DLD1 (cell line): ENCODE data around the gene C1QTNF6.

Source experiments
- in situ Hi-C: cut with HindIII; loops from 2 replicates; pipeline ENCODE4 v1.10.0; 2017; ENCODE audit warnings: low sequenced_read_pairs

Gene C1QTNF6

DNA sequence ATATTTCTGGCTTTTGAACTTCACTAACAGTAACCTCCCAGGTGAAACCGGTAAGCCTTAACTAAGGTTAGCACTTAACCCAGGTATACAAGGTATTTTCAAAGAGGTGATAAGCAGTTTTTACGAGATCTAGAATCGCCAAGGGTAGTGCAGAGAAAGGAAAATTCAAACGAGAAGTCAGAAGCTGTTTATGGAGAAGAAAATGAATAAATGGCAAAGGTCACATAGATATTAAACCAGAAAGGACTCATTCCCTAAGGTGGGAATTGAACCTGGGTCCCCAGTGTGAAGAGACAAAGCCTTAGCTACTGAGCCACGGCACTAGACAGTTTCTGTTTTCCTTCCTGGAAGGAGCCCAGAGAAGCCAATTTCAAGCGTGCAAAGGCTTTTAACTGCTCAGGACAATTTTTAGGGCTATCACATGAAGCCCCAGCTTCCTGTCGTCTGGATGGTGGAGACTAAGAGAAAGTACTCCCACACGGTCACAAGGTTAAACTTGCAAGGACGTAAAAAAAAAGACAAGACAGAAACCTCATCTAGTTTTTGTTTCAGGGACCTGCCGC is 5.7 kb upstream of the C1QTNF6 start:
- in situ Hi-C loops: no loop called here

DNA sequence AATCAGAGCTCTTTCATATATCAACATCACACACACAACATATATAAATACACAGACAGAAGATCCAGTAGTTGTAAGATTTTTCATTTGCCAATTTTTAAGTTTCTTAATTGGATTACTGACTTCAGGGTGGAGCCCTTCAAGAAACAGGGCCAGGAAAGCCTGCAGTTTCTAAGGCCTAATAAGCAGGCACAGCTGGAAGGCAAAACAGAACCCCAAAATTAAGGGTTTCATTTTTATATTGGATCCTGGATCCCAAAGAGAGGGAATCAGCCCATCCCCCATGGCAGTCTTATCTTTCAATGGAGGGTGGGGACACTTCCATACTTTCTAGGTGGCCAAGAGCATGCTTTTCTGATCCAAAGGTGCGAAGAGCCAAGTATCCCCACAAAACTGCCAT is 4.7 kb upstream of the C1QTNF6 start:
- in situ Hi-C loops: no loop called here

- in situ Hi-C loops: no loop called here
These were observed 4.2 kb upstream of the C1QTNF6 start for GRCh38 chr22:37192204-37192603.

DNA sequence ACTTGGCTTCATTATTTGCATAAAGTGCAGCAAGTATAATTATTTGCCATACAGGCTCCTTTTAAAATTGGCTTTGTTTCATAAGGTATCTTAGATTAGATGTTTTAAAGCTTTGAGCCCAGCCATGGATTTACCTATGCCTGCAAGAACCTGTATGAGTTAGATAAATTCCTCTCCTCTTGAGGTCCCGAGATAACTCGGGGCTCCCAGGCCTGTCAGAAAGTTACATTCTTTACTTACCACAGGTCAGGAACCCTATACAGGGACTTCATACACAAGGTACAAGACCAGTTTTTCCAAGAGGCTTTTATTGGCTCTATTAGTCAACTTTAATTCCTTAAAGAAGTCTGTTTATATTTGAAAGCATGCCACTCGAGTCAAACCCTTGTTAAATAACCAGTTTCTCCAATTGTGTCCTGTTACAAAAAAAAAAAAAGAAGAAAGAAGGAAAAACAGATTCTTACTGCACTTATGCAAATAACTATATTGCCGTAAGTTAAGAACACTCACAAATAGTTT is 2.3 kb upstream of the C1QTNF6 start:
- in situ Hi-C loops: no loop called here

DNA sequence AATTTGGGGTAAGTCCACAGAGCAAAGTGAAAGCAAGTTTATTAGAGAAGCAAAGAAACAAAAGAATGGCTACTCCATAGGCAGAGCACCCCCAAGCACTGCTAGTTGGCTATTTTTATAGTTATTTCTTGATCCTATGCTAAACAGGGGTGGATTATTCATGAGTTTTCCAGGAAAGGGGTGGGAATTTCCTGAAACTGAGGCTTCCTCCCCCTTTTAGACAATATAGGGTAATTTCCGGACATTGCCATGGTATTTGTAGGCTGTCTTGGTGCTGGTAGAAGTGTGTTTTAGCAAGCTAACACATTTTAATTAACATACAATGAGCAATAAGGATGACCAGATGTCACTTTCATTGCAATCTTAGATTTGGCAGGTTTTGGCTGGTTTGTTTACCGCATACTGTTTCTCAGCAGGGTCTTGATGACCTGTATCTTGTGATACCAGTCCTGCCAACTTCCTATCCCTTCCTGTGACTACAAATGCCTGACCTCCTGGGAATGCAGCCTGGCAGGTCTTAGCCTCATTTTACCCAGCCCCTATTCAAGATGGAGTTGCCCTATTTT is 937 bp upstream of the C1QTNF6 start:
- in situ Hi-C loops: loop anchor here (5.0 to 10.0 kb wide), 2 partner anchors 73 to 134 kb away; partner anchors contain the start of gene KCTD17

DNA sequence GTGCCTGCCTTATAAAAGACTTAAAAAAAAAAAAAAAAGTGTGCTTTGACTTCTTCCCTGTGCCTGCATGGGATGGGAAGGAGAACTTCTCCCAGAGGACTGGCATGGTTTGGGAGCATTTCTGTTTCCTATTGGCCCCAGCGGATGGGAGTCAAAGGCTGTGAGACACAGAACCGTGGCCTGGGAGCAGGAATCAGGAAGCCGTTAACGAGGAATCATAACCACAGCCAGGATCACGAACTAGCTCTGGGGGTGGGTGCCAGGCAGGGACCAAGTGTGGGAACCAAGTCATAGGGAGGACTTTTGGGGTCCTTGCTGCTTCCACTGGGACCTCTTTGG is 526 bp downstream of the C1QTNF6 start:
- in situ Hi-C loops: loop anchor here (5.0 to 10.0 kb wide), 2 partner anchors 75 to 133 kb away; partner anchors contain the start of gene KCTD17

DNA sequence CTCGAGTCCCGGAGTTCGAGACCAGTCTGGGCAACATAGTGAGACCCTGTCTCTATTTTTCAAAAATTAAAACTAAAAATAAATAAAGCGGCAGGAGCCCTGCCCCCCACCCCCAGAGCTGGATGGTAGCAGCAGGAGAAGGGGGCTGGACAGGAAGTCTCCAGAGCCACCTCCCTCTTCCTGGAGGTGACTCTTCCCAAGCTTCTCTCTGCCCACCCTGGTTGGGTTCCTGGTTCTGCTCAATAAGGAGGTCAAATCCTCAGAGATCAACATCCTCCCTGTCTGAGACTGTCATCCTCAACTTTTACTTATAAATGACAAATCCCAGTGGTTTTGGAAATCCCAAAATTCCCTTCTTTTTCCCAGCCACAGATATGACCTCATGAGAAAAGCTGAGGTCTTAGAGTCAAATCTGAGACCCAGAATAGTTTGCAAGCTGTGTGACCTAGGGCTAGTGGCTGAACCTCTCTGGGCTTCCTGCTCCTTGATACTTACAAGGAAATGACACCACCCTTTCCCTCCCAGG is 987 bp downstream of the C1QTNF6 start:
- in situ Hi-C loops: loop anchor here (5.0 to 10.0 kb wide), 2 partner anchors 75 to 132 kb away; partner anchors contain the start of gene KCTD17

GRCh38 chr22:37186228-37186996 is 1.6 kb downstream of the C1QTNF6 start:
- in situ Hi-C loops: loop anchor here (5.0 to 10.0 kb wide), 2 partner anchors 76 to 132 kb away; partner anchors contain the start of gene KCTD17

DNA sequence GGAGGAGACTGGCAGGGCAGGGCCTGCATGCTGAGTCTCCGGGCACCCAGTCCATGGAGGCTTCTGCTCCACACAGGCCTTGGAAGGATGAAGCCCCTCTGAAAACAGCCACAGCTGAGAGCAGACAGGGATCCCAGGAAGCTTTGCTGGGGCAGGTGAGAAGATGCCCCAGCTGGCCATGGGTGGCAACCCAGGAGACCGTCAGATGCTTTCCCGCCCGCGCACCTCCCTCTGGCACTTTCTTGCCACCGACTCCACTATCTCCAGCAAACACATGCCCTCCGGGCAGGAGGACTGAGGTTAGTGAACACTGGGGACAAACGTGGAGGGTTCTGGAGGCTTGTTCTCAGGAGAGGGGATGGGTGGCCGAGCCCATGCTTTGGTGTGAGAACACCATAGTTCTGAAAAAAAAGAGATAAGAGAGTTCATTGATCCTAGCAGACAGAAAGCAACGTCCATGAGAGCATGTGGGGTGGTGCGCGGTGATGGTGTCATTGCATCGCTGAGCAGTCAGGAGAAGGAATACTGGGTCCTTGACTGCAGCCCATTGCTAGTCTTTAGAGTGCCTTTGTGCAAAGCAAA is 2.3 kb downstream of the C1QTNF6 start:
- in situ Hi-C loops: loop anchor here (5.0 to 10.0 kb wide), 2 partner anchors 77 to 131 kb away; partner anchors contain the start of gene KCTD17

GRCh38 chr22:37184816-37185541 is 3.1 kb downstream of the C1QTNF6 start:
- in situ Hi-C loops: loop anchor here (5.0 to 10.0 kb wide), 2 partner anchors 77 to 130 kb away; partner anchors contain the start of gene KCTD17

GRCh38 chr22:37184380-37184755 is 3.7 kb downstream of the C1QTNF6 start:
- in situ Hi-C loops: loop anchor here (10.0 kb wide), 1 partner anchor 130 kb away; the partner anchor contains the start of gene KCTD17

DNA sequence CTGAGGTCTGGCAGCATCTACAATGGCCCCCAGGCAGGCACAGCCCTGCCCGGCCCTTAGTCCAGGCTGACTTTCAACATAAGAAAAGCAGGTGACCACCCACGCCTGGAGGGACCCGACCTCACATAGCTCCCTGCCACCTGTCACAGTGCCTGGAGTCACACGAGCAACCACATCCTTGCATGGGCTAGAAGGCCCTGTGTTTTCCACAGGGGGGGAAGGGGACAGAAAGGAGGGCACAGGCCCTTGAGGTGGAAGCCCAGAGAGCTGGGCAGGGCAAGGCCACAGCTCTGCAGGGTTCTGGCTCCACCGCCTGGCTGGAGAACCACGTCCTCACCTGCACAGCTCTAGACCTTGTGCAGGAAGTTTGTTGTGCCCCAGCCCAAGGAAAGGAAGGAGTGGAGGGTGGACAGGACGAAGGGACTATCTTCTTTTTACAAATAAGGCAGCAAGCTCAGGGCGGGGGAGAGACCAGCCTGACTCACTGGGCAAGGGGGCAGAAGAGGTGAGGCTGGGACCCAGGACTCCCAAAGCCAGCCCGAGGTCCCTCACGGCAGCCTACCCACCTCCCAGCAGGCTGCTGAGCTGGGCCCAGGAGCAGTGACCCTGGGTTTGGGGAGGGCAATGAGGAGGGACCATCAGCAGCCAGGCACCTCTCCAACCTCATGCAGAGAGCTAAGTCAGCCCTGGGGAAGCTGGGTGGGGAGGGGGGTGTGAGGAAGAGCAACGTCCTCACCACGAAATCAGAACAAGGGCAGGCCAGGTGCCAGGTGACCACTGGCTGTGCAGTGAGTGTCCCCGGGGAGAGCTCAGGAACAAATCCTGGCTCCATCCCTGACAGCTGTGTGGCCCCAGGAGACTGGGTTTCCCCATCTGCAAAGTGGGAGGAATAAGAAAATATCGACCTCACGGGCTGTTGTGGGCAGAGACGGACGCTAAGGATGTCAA is 4.3 kb downstream of the C1QTNF6 start:
- in situ Hi-C loops: loop anchor here (10.0 kb wide), 1 partner anchor 129 kb away; the partner anchor contains the start of gene KCTD17

DNA sequence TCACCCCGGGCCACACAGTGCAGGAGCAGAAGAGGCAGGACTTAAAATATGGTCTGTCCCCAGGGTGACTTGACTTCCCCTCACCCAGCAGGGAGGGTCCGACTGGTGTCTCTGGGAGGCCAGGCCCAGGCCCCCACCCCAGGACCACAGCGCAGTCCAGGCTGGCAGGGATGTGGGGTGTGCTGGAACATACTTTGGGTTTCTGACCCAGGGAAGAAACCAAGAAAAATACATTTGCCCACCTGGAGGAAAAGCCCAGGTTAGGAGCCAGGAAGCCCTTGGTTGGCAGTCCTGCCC is 5.2 kb downstream of the C1QTNF6 start:
- in situ Hi-C loops: loop anchor here (10.0 kb wide), 1 partner anchor 128 kb away; the partner anchor contains the start of gene KCTD17

DNA sequence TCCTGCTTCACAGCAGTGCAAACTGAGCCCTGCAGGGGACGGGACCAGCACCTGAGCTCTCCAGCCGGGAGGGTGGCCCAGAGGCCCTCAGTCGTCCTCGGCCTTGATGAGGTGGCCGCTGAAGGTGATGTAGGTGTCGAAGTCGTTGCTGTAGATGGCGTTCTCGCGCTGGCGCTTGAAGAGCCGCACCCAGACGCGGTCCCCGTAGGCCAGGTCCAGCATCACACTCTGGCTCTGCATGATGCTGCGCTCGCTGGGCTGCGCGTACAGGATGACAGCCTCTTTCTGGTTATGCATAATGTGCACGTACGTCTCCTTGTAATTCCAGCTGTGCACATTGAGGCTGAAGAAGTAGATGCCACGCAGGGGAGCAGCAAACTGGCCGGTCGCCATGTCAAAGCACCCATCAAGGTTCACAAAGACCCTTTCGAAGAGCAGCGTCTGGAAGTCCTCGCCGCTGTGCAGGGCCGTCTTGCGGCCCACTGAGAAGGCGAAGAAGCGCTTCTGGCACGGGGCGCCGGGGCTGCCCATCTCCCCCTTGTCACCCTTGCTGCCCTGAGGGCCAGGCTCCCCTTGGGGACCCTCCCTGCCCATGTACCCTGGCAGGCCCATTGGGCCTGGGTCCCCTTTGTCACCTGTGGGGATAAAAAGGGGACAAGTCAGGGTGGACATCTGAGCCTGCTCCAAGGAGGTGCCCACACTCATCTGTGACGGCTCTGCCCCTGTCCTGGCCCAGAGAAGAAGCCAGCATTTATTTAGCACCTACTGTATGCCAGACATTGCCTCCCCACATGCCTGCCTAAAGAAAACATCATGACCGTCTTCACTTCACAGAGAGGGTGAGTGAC is 5.7 kb downstream of the C1QTNF6 start:
- in situ Hi-C loops: loop anchor here (10.0 kb wide), 1 partner anchor 128 kb away; the partner anchor contains the start of gene KCTD17

DNA sequence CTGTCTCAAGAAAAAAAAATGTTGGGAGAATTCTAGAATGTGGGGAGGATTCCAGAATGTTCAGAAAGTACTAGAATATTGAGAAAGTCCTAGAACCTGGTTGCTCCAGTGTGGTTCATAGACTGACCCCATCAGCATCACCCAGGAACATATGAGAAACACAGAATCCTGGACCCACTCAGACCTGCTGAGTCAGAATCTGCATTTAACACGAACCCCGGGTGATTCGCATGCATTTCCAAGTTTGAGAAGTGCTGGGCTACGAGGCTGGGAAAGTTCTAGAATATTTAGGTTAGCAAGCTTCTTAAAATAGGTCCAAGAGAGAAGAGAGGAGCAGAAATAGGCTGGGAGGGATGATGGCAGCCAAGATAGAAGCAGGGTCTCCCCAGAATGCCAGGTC is 6.4 kb downstream of the C1QTNF6 start:
- in situ Hi-C loops: loop anchor here (10.0 kb wide), 1 partner anchor 127 kb away; the partner anchor contains the start of gene KCTD17

- in situ Hi-C loops: loop anchor here (10.0 kb wide), 1 partner anchor 126 kb away; the partner anchor contains the start of gene KCTD17
These were observed 7.4 kb downstream of the C1QTNF6 start for GRCh38 chr22:37180531-37181231.
